HEK293 (cell line): ENCODE measurements around the gene TRA2B.

ENCODE experiments used
- CTCF ChIA-PET: fragments of 350-600 bp; formaldehyde crosslinking; extraction: SDS; loops from one replicate; lab custom pipeline; 2021; ENCODE audit warnings: antibody characterized with exemption; lab: Yijun Ruan, JAX
- POLR2A ChIA-PET: fragments of 300-600 bp; formaldehyde crosslinking; extraction: SDS; loops from one replicate; lab custom pipeline; 2020; ENCODE audit warnings: antibody characterized with exemption, inconsistent platforms; lab: Yijun Ruan, JAX
- H3K27ac ChIP-seq: fragments of 200-500 bp; sonication (Bioruptor generic); 2 replicates; pipeline ENCODE4 v1.5.1; 2014; ENCODE audit warnings: low read depth, low read length, control low read depth, inconsistent platforms; ENCODE audit errors: extremely low read depth
- H3K36me3 ChIP-seq, 2 experiments: fragments of 200-500 bp in 1 of 2; sonication (Bioruptor generic) in 1 of 2; 1 replicate in 1 of 2; 2 replicates in 1 of 2; pipeline ENCODE4 v1.5.1; 2014 to 2017; ENCODE audit warnings: inconsistent platforms in 2 of 2, low read length in 2 of 2; ENCODE audit not compliant: control insufficient read depth in 2 of 2, insufficient read depth in 1 of 2
- H3K4me1 ChIP-seq: fragments of 200-500 bp; sonication (Bioruptor generic); 2 replicates; pipeline ENCODE4 v1.5.1; 2014; ENCODE audit warnings: mild to moderate bottlenecking, low read length, inconsistent platforms; ENCODE audit not compliant: control insufficient read depth, insufficient read depth
- H3K4me3 ChIP-seq: 2 replicates; pipeline ENCODE4 v1.5.1; 2011; ENCODE audit warnings: low read depth, mild to moderate bottlenecking, control low read depth, low read length, moderate library complexity
- H3K9me3 ChIP-seq: fragments of 200-500 bp; sonication (Bioruptor generic); 2 replicates; pipeline ENCODE4 v1.5.1; 2014; ENCODE audit warnings: low read depth, low read length, inconsistent platforms; ENCODE audit not compliant: control insufficient read depth, insufficient read depth
- AEBP2 ChIP-seq: fragments of 450-650 bp; formaldehyde crosslinking; IDR thresholded peaks from 2 replicates; pipeline ENCODE4 v1.5.1; 2016; ENCODE audit warnings: missing biosample characterization, missing genetic modification characterization, borderline replicate concordance
- BCL11A ChIP-seq: fragments of 450-650 bp; formaldehyde crosslinking; IDR thresholded peaks from 2 replicates; pipeline ENCODE4 v1.5.1; 2016; ENCODE audit warnings: low read depth, missing biosample characterization, missing genetic modification characterization
- KLF1 ChIP-seq: fragments of 450-650 bp; formaldehyde crosslinking; IDR thresholded peaks from 2 replicates; pipeline ENCODE4 v1.5.1; 2016; ENCODE audit warnings: missing biosample characterization, missing genetic modification characterization
- KLF10 ChIP-seq: fragments of 450-650 bp; IDR thresholded peaks from 2 replicates; pipeline ENCODE4 v1.5.1; 2018; ENCODE audit warnings: missing biosample characterization, mild to moderate bottlenecking, missing genetic modification characterization
- KLF8 ChIP-seq: fragments of 450-650 bp; formaldehyde crosslinking; IDR thresholded peaks from 2 replicates; pipeline ENCODE4 v1.5.1; 2016; ENCODE audit warnings: missing biosample characterization, missing genetic modification characterization
- MYNN ChIP-seq: fragments of 450-650 bp; formaldehyde crosslinking; IDR thresholded peaks from 2 replicates; pipeline ENCODE4 v1.5.1; 2016; ENCODE audit warnings: missing biosample characterization, missing genetic modification characterization, borderline replicate concordance
- OSR2 ChIP-seq: fragments of 450-650 bp; formaldehyde crosslinking; IDR thresholded peaks from 2 replicates; pipeline ENCODE4 v1.5.1; 2016; ENCODE audit warnings: missing biosample characterization, missing genetic modification characterization
- SCRT1 ChIP-seq: fragments of 450-650 bp; formaldehyde crosslinking; IDR thresholded peaks from 2 replicates; pipeline ENCODE4 v1.5.1; 2016; ENCODE audit warnings: missing biosample characterization, missing genetic modification characterization, borderline replicate concordance
- WT1 ChIP-seq: fragments of 450-650 bp; formaldehyde crosslinking; IDR thresholded peaks from 2 replicates; pipeline ENCODE4 v1.5.1; 2016; ENCODE audit warnings: missing biosample characterization, missing genetic modification characterization
- ZBTB17 ChIP-seq: fragments of 450-650 bp; formaldehyde crosslinking; IDR thresholded peaks from 2 replicates; pipeline ENCODE4 v1.5.1; 2016; ENCODE audit warnings: missing biosample characterization, missing genetic modification characterization
- ZNF18 ChIP-seq: fragments of 450-650 bp; formaldehyde crosslinking; IDR thresholded peaks from 2 replicates; pipeline ENCODE4 v1.5.1; 2016; ENCODE audit warnings: missing biosample characterization, missing genetic modification characterization
- ZNF2 ChIP-seq: fragments of 450-650 bp; formaldehyde crosslinking; IDR thresholded peaks from 2 replicates; pipeline ENCODE4 v1.5.1; 2016; ENCODE audit warnings: missing biosample characterization, missing genetic modification characterization
- ZNF544 ChIP-seq: fragments of 450-650 bp; formaldehyde crosslinking; IDR thresholded peaks from 2 replicates; pipeline ENCODE4 v1.5.0; 2017; ENCODE audit warnings: missing biosample characterization, missing genetic modification characterization
- ZNF548 ChIP-seq: fragments of 450-650 bp; formaldehyde crosslinking; IDR thresholded peaks from 2 replicates; pipeline ENCODE4 v1.5.1; 2016; ENCODE audit warnings: missing biosample characterization, missing genetic modification characterization
- ZNF549 ChIP-seq: fragments of 450-650 bp; IDR thresholded peaks from 2 replicates; pipeline ENCODE4 v1.5.1; 2018; ENCODE audit warnings: missing biosample characterization, missing genetic modification characterization, mild to moderate bottlenecking, inconsistent platforms, moderate library complexity
- ZNF658 ChIP-seq: fragments of 450-650 bp; formaldehyde crosslinking; IDR thresholded peaks from 2 replicates; pipeline ENCODE4; 2016; ENCODE audit warnings: missing biosample characterization, missing genetic modification characterization
- ZNF660 ChIP-seq: fragments of 450-650 bp; IDR thresholded peaks from 2 replicates; pipeline ENCODE4 v1.5.1; 2018; ENCODE audit warnings: missing biosample characterization, mild to moderate bottlenecking, missing genetic modification characterization
- ZNF768 ChIP-seq: fragments of 450-650 bp; formaldehyde crosslinking; IDR thresholded peaks from 2 replicates; pipeline ENCODE4 v1.5.1; 2018; ENCODE audit warnings: missing biosample characterization, mild to moderate bottlenecking, missing genetic modification characterization
- ZXDB ChIP-seq: fragments of 450-650 bp; formaldehyde crosslinking; IDR thresholded peaks from 2 replicates; pipeline ENCODE4 v1.5.1; 2016; ENCODE audit warnings: missing biosample characterization, missing genetic modification characterization
- TF ChIP-seq, protein P1 (sequence below): fragments of 450-650 bp; formaldehyde crosslinking; IDR thresholded peaks from 2 replicates; pipeline ENCODE4 v1.5.1; 2016; ENCODE audit warnings: missing biosample characterization, missing genetic modification characterization

TRA2B gene

GRCh38 chr3:185866555-185866954 is 71.3 kb downstream of the TRA2B start:
- H3K36me3 ChIP-seq, result no peaks in the 10 kb centered on the region
- CTCF ChIA-PET, result interaction anchor here (1.2 to 1.3 kb wide), 2 partner anchors 8 to 206 kb away, joined by 3 read pairs; no protein-coding TSS in a partner anchor
- no peak overlapping the region for H3K4me3 ChIP-seq
- H3K4me1 ChIP-seq, result no peaks in the 10 kb centered on the region
- no peak overlapping the region for H3K27ac ChIP-seq
- TF ChIP-seq AEBP2 (tag by site-specific recombination) (no peak), ZXDB (no peak), ZNF2 (no peak), KLF8 (tag by site-specific recombination) (no peak), ZNF660 (tag by site-specific recombination) (no peak), SCRT1 (tag by site-specific recombination) (no peak), BCL11A (tag by site-specific recombination) (no peak), KLF10 (tag by site-specific recombination) (no peak), WT1 (tag by site-specific recombination) (no peak), OSR2 (no peak), ZNF549 (tag by site-specific recombination) (no peak), ZNF768 (tag by site-specific recombination) (no peak), ZBTB17 (tag by site-specific recombination) (no peak), ZNF18 (tag by site-specific recombination) (no peak), ZNF544 (tag by site-specific recombination) (no peak), MYNN (tag by site-specific recombination) (no peak), KLF1 (tag by site-specific recombination) (no peak), ZNF548 (tag by site-specific recombination) (no peak), ZNF658 (tag by site-specific recombination) (no peak)
- TF ChIP-seq, protein P1, sequence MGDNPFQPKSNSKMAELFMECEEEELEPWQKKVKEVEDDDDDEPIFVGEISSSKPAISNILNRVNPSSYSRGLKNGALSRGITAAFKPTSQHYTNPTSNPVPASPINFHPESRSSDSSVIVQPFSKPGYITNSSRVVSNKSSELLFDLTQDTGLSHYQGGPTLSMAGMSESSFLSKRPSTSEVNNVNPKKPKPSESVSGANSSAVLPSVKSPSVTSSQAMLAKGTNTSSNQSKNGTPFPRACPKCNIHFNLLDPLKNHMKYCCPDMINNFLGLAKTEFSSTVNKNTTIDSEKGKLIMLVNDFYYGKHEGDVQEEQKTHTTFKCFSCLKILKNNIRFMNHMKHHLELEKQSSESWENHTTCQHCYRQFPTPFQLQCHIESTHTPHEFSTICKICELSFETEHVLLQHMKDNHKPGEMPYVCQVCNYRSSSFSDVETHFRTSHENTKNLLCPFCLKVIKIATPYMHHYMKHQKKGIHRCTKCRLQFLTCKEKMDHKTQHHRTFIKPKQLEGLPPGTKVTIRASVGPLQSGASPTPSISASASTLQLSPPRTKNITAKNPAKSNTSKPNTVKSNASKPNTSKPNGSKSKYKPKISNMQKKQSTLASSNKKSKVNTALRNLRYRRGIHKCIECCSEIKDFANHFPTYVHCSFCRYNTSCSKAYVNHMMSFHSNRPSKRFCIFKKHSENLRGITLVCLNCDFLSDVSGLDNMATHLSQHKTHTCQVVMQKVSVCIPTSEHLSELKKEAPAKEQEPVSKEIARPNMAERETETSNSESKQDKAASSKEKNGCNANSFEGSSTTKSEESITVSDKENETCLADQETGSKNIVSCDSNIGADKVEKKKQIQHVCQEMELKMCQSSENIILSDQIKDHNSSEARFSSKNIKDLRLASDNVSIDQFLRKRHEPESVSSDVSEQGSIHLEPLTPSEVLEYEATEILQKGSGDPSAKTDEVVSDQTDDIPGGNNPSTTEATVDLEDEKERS, result no peak
- TF ChIP-seq, all 188 proteins: peak for 0
- no peaks in the 10 kb centered on the region for H3K9me3 ChIP-seq
- POLR2A ChIA-PET, result no interaction called here
